GM12878 (cell line): ENCODE results near the gene SYNJ2. TPM values are rescaled to one million over a fixed set of nuclear protein-coding genes. Genes with fewer than 3 reads are reported as not detected.

Source experiments
- ATAC-seq: fragments of 200-7000 bp; cut with Tn5 transposase; 3 replicates; pipeline ENCODE4 v1.9.1; 2020; ENCODE audit warnings: mild to moderate bottlenecking, moderate library complexity
- BruUV-seq: library from RNA; stranded (reverse); fragments of 400-500 nt; replicated peaks from 2 replicates; lab custom pipeline; 2021; lab: Mats Ljungman, UMichigan
- CTCF ChIA-PET: fragments of 300-600 bp; sonication (Branson Sonifier 250); formaldehyde crosslinking; extraction: SDS; loops from one replicate; lab custom pipeline; 2021; ENCODE audit warnings: inconsistent platforms; lab: Yijun Ruan, JAX
- POLR2A ChIA-PET: fragments of 350-600 bp; formaldehyde crosslinking; extraction: SDS; loops from one replicate; lab custom pipeline; 2021; ENCODE audit warnings: inconsistent platforms; lab: Charles Lee
- RAD21 ChIA-PET: fragments of 300-600 bp; sonication (Branson Sonifier 250); formaldehyde crosslinking; loops from one replicate; lab custom pipeline; 2023; ENCODE audit warnings: antibody characterized with exemption; ENCODE audit not compliant: unreplicated experiment; lab: Charles Lee
- SMC1A ChIA-PET: fragments of 300-600 bp; sonication (Branson Sonifier 250); formaldehyde crosslinking; loops from one replicate; lab custom pipeline; 2023; ENCODE audit not compliant: unreplicated experiment, uncharacterized antibody; lab: Charles Lee
- DNase-seq: peaks from one replicate; pipeline ENCODE4 v3.0.0-alpha.2; 2011; ENCODE audit warnings: low read depth, low spot score
- FAIRE-seq: peaks from 3 replicates; lab custom pipeline; 2011; peaks lifted over from hg19 to GRCh38; lab: Jason Lieb, UNC
- H2AFZ ChIP-seq: 2 replicates; pipeline ENCODE4 v1.6.0; 2011; ENCODE audit warnings: low read depth, low read length, control low read depth; ENCODE audit not compliant: control insufficient read depth
- H3K27ac ChIP-seq: 2 replicates; pipeline ENCODE4 v1.5.1; 2011; ENCODE audit warnings: control low read depth; ENCODE audit not compliant: control insufficient read depth, insufficient read depth
- H3K27me3 ChIP-seq, 2 experiments: replicated peaks in 1 of 2; 2 replicates each; pipeline versions ENCODE4 v1.6.0 to v1.6.1; 2011; ENCODE audit warnings: low read length in 1 of 2; ENCODE audit not compliant: control insufficient read depth in 2 of 2, insufficient read depth in 2 of 2
- H3K36me3 ChIP-seq, 2 experiments: 2 replicates each; pipeline ENCODE4 v1.5.1; 2011; ENCODE audit warnings: low read length in 1 of 2; ENCODE audit not compliant: control insufficient read depth in 2 of 2, insufficient read depth in 2 of 2
- H3K4me1 ChIP-seq: 2 replicates; pipeline ENCODE4 v1.6.1; 2011; ENCODE audit warnings: mild to moderate bottlenecking, low read length, moderate library complexity, mixed read lengths; ENCODE audit not compliant: control insufficient read depth, insufficient read depth
- H3K4me2 ChIP-seq: 2 replicates; pipeline ENCODE4 v1.6.0; 2011; ENCODE audit warnings: control low read depth; ENCODE audit not compliant: control insufficient read depth, insufficient read depth
- H3K4me3 ChIP-seq: fragments of 200-600 bp; sonication (generic); 2 replicates; pipeline ENCODE4 v1.5.1; 2016
- H3K79me2 ChIP-seq: 2 replicates; pipeline ENCODE4 v1.6.0; 2011; ENCODE audit warnings: low read length; ENCODE audit not compliant: control insufficient read depth, insufficient read depth
- H3K9ac ChIP-seq: 2 replicates; pipeline ENCODE4 v1.8.0; 2011; ENCODE audit warnings: low read length, control low read depth, mixed read lengths; ENCODE audit not compliant: control insufficient read depth, insufficient read depth
- H3K9me3 ChIP-seq: replicated peaks from 3 replicates; pipeline ENCODE4 v1.5.1; 2011; ENCODE audit warnings: mild to moderate bottlenecking, low read length; ENCODE audit not compliant: control insufficient read depth, insufficient read depth
- H4K20me1 ChIP-seq: 2 replicates; pipeline ENCODE4 v1.6.0; 2011; ENCODE audit not compliant: control insufficient read depth, insufficient read depth
- ATF3 ChIP-seq: IDR thresholded peaks from 2 replicates; pipeline ENCODE4 v1.6.1; 2011; ENCODE audit warnings: low read depth, mild to moderate bottlenecking, low read length, moderate library complexity, borderline replicate concordance; ENCODE audit errors: extremely low read depth
- BACH1 ChIP-seq: fragments of 450-650 bp; IDR thresholded peaks from 2 replicates; pipeline ENCODE4 v1.6.1; 2017; ENCODE audit warnings: mild to moderate bottlenecking, borderline replicate concordance
- CHD1 ChIP-seq: IDR thresholded peaks from 2 replicates; pipeline ENCODE4 v1.6.1; 2012; ENCODE audit warnings: low read depth, low read length, improper control_type of control experiment
- CREM ChIP-seq: IDR thresholded peaks from 2 replicates; pipeline ENCODE4 v1.6.1; 2014; ENCODE audit warnings: antibody characterized with exemption, low read depth
- DPF2 ChIP-seq: fragments of 450-650 bp; IDR thresholded peaks from 2 replicates; pipeline ENCODE4 v1.6.1; 2017; ENCODE audit warnings: mild to moderate bottlenecking
- ELK1 ChIP-seq: IDR thresholded peaks from 2 replicates; pipeline ENCODE4 v1.6.1; 2012; ENCODE audit warnings: low read depth, low read length, improper control_type of control experiment
- FOS ChIP-seq: IDR thresholded peaks from 3 replicates; pipeline ENCODE4 v1.6.1; 2011; ENCODE audit warnings: borderline replicate concordance; ENCODE audit not compliant: insufficient read length; ENCODE audit errors: extremely low read depth
- GATAD2B ChIP-seq: fragments of 450-650 bp; conservative IDR thresholded peaks from 2 replicates; pipeline ENCODE4 v1.6.1; 2017; ENCODE audit warnings: low read depth, mild to moderate bottlenecking, moderate library complexity
- KDM1A ChIP-seq: fragments of 200-600 bp; sonication (generic); IDR thresholded peaks from 2 replicates; pipeline ENCODE4 v1.6.1; 2016; ENCODE audit warnings: borderline replicate concordance
- NRF1 ChIP-seq: conservative IDR thresholded peaks from 2 replicates; pipeline ENCODE4 v1.6.1; 2011; ENCODE audit warnings: mild to moderate bottlenecking, low read depth, low read length, improper control_type of control experiment
- RCOR1 ChIP-seq: conservative IDR thresholded peaks from 2 replicates; pipeline ENCODE4 v1.6.1; 2012; ENCODE audit warnings: low read depth, low read length, improper control_type of control experiment
- SP1 ChIP-seq: IDR thresholded peaks from one replicate; pipeline ENCODE4 v1.6.1; 2011; ENCODE audit warnings: low read depth, low read length
- TAF1 ChIP-seq: IDR thresholded peaks from 2 replicates; pipeline ENCODE4 v1.6.1; 2011; ENCODE audit warnings: mild to moderate bottlenecking, low read depth, low read length, borderline replicate concordance
- TBL1XR1 ChIP-seq: IDR thresholded peaks from 2 replicates; pipeline ENCODE4 v1.6.1; 2012; ENCODE audit warnings: low read depth, low read length, improper control_type of control experiment
- USF1 ChIP-seq: IDR thresholded peaks from 2 replicates; pipeline ENCODE4 v1.6.1; 2011; ENCODE audit warnings: borderline replicate concordance, low read depth, mild to moderate bottlenecking, moderate library complexity, mixed read lengths, low read length; ENCODE audit not compliant: insufficient read depth; ENCODE audit errors: extremely low read length
- ZNF207 ChIP-seq: fragments of 450-650 bp; IDR thresholded peaks from 2 replicates; pipeline ENCODE4 v1.6.1; 2014; ENCODE audit warnings: antibody characterized with exemption, mild to moderate bottlenecking, borderline replicate concordance
- ZNF384 ChIP-seq: IDR thresholded peaks from 2 replicates; pipeline ENCODE4 v1.6.1; 2012; ENCODE audit warnings: low read depth, mild to moderate bottlenecking, low read length, improper control_type of control experiment, borderline replicate concordance
- ZZZ3 ChIP-seq: IDR thresholded peaks from 2 replicates; pipeline ENCODE4 v1.6.1; 2011; ENCODE audit warnings: low read depth; ENCODE audit not compliant: control insufficient read depth, insufficient read length
- WGBS: methylation state at CpG from one replicate; pipeline ENCODE4 v1.1.6; 2016; ENCODE audit warnings: low lambda C conversion rate; ENCODE audit not compliant: insufficient replicate concordance, insufficient coverage; ENCODE audit errors: missing lambda C conversion rate; 5-methylcytosine and 5-hydroxymethylcytosine counted together
- in situ Hi-C: fragments of 300-500 bp; cut with MboI; formaldehyde crosslinking; loops from 9 replicates; pipeline ENCODE4 v1.14.3; 2018; ENCODE audit warnings: mixed read lengths
- intact Hi-C: fragments of 100-400 bp; cut with micrococcal nuclease; formaldehyde crosslinking; loops from one replicate; pipeline ENCODE4 v1.14.2; 2022; ENCODE audit not compliant: unreplicated experiment
- polyA plus RNA-seq, 11 experiments: library from polyadenylated mRNA; depleted of rRNA in 4 of 11; unstranded in 6 of 11; stranded (reverse) in 5 of 11; fragments of >200 nt; fragmentation: Nextera tagmentation in 4 of 11; fragmentation: Illumina TruSeq in 1 of 11; extraction: Ambion mirVana in 4 of 11; extraction: Trizol in 1 of 11; gene quantifications; 1 replicate in 1 of 11; 2 replicates in 10 of 11; pipeline versions ENCODE4 v1.2.1 to v1.2.3, GENCODE V29; 2011 to 2016; ENCODE audit warnings: inconsistent platforms in 2 of 11, missing spikeins in 2 of 11, low read depth in 1 of 11
- total RNA-seq, 4 experiments: library from RNA; depleted of rRNA in 3 of 4; stranded (reverse); fragments of >200 nt in 3 of 4; fragmentation: Illumina TruSeq in 1 of 4; extraction: Trizol in 1 of 4; gene quantifications; 2 replicates each; pipeline versions ENCODE4 v1.2.1 to v1.2.3, GENCODE V29; 2013 to 2021

The SYNJ2 gene
- total and polyA plus RNA-seq, 10 of the 15 experiments (the other 5 are each of a cell fraction or from before 2014, with no cell fraction given): 0.11 to 1.8 (median 0.57) TPM

- no peak overlapping the region for H3K9ac ChIP-seq
- H3K4me3 ChIP-seq: no peak overlapping the region
- SMC1A ChIA-PET: no interaction called here
- FAIRE-seq (no peak), DNase-seq (no peak), ATAC-seq (no peak)
- no peaks in the 10 kb centered on the region for H3K36me3 ChIP-seq
- H3K79me2 ChIP-seq: no peaks in the 10 kb centered on the region
- no peaks in the 10 kb centered on the region for H3K9me3 ChIP-seq
- no peak overlapping the region for H3K4me2 ChIP-seq
- in situ Hi-C loops (no loop called here), intact Hi-C loops (no loop called here)
- no peak for TF ChIP-seq CHD1
- TF ChIP-seq ZNF207: no peak
- no peak for TF ChIP-seq ZNF384
- no peak for TF ChIP-seq FOS
- TF ChIP-seq NRF1: no peak
- TF ChIP-seq ATF3: no peak
- no peak for TF ChIP-seq RCOR1
- no peak for TF ChIP-seq SP1
- TF ChIP-seq TBL1XR1: no peak
- TF ChIP-seq ELK1: no peak
- TF ChIP-seq DPF2: no peak
- TF ChIP-seq BACH1: no peak
- no peak for TF ChIP-seq KDM1A
- TF ChIP-seq GATAD2B: no peak
- no peak for TF ChIP-seq ZZZ3
- TF ChIP-seq USF1: no peak
- TF ChIP-seq TAF1: no peak
- no peak for TF ChIP-seq CREM
- WGBS: 98% methylated on average over 23 of the region's 23 CpGs
- RAD21 ChIA-PET: no interaction called here
- H3K27me3 ChIP-seq: no peaks in the 10 kb centered on the region
- no peaks in the 10 kb centered on the region for H3K4me1 ChIP-seq
- no peaks in the 10 kb centered on the region for H4K20me1 ChIP-seq
- POLR2A ChIA-PET: no interaction called here
- BruUV-seq: no TSS peak
- CTCF ChIA-PET: no interaction called here
- no peak overlapping the region for H3K27ac ChIP-seq
- no peak overlapping the region for H2AFZ ChIP-seq
These were observed 84.6 kb downstream of the SYNJ2 start for GRCh38 chr6:158066136-158066781.
